Vagina (tissue), 2 donors: ENCODE data around the gene TOR3A. TPM values are rescaled to one million over a fixed set of nuclear protein-coding genes. Genes with fewer than 3 reads are reported as not detected.

Experiments used
- DNase-seq, 2 donors: peaks; one replicate each; pipeline ENCODE4 v3.0.0-alpha.2; 2017; ENCODE audit errors: extremely low spot score in 2 of 2
- H3K27ac ChIP-seq: fragments of 200-600 bp; sonication (generic); one replicate; pipeline ENCODE4 v1.5.1; 2019
- H3K27me3 ChIP-seq: fragments of 200-600 bp; sonication (generic); one replicate; pipeline ENCODE4 v1.5.1; 2019
- H3K36me3 ChIP-seq, 2 donors: fragments of 200-600 bp; sonication (generic); one replicate each; pipeline ENCODE4 v1.5.1; 2017 to 2019
- H3K4me1 ChIP-seq: fragments of 200-600 bp; sonication (generic); one replicate; pipeline ENCODE4 v1.5.1; 2019
- H3K4me3 ChIP-seq, 2 donors: fragments of 200-600 bp; sonication (generic); 1 replicate in 1 of 2; 2 replicates in 1 of 2; pipeline ENCODE4 v1.5.1; 2016 to 2019
- H3K9me3 ChIP-seq: fragments of 200-600 bp; sonication (generic); one replicate; pipeline ENCODE4 v1.5.1; 2019
- POLR2A ChIP-seq, 2 donors: fragments of 450-650 bp; IDR thresholded peaks; one replicate each; pipeline ENCODE4 v1.6.1; 2017; ENCODE audit warnings: antibody characterized with exemption in 2 of 2, mild to moderate bottlenecking in 2 of 2, moderate library complexity in 2 of 2
- POLR2AphosphoS5 ChIP-seq, 2 donors: sonication (generic); formaldehyde crosslinking; IDR thresholded peaks; one replicate each; pipeline ENCODE4 v1.9.0; 2017; ENCODE audit warnings: antibody characterized with exemption in 2 of 2, mild to moderate bottlenecking in 2 of 2, low read depth in 1 of 2; ENCODE audit not compliant: insufficient read depth in 1 of 2
- intact Hi-C: fragments of 100-400 bp; cut with DNase I; formaldehyde crosslinking; loops from one replicate; pipeline ENCODE4 v1.15.1; 2023
- total RNA-seq: library from RNA; depleted of rRNA; stranded (reverse); fragments of >200 nt; gene quantifications from one replicate; pipeline ENCODE4 v1.2.3, GENCODE V29; 2016
- TF ChIP-seq, protein P1 (sequence below), 3 experiments: fragments of 450-650 bp in 2 of 3; fragments of 200-600 bp in 1 of 3; sonication (generic) in 1 of 3; IDR thresholded peaks; one replicate each; pipeline ENCODE4 v1.5.1; 2017 to 2019; ENCODE audit warnings: antibody characterized with exemption in 3 of 3, mild to moderate bottlenecking in 2 of 3, moderate library complexity in 2 of 3

TOR3A gene
- total RNA-seq, 1 donor from 2014 or later: 20.4 TPM

DNA sequence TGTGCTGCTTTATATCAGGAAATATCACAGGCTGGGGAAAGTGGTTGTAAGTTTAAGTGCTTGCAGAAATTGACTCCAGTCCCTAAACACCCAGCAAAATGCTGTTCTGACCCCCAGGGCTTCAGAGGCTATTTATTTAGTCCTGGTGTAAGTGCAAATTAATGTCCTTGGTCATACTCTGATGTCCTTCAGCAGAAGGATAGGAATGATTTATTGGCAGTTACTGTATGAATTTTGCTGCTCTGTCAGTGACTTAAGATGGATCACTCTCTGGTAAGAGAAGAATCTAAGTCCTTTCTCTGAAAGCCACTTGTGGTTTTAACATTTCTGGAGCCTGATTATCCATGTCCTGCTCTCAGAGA is 34.3 kb upstream of the TOR3A start:
- intact Hi-C loops: no loop called here

GRCh38 chr1:179048339-179049124 is 33.3 kb upstream of the TOR3A start:
- Histone ChIP-seq H3K27me3 (no peaks in the 10 kb centered on the region), H3K4me3 (no peak overlapping the region), H3K36me3 (peaks cover 0 to 7% of the 10 kb centered on the region in 2 donors), H3K4me1 (no peaks in the 10 kb centered on the region), H3K9me3 (no peaks in the 10 kb centered on the region), H3K27ac (no peak overlapping the region)
- TF ChIP-seq POLR2AphosphoS5 (IDR thresholded peaks at IDR 0.05; ENCODE audit: insufficient read depth in 1 of 2, low read depth in 1 of 2): no peak
- TF ChIP-seq, protein P1, sequence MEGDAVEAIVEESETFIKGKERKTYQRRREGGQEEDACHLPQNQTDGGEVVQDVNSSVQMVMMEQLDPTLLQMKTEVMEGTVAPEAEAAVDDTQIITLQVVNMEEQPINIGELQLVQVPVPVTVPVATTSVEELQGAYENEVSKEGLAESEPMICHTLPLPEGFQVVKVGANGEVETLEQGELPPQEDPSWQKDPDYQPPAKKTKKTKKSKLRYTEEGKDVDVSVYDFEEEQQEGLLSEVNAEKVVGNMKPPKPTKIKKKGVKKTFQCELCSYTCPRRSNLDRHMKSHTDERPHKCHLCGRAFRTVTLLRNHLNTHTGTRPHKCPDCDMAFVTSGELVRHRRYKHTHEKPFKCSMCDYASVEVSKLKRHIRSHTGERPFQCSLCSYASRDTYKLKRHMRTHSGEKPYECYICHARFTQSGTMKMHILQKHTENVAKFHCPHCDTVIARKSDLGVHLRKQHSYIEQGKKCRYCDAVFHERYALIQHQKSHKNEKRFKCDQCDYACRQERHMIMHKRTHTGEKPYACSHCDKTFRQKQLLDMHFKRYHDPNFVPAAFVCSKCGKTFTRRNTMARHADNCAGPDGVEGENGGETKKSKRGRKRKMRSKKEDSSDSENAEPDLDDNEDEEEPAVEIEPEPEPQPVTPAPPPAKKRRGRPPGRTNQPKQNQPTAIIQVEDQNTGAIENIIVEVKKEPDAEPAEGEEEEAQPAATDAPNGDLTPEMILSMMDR (IDR thresholded peaks at IDR 0.05): no peak
- no peak for TF ChIP-seq POLR2A (IDR thresholded peaks at IDR 0.05)
- intact Hi-C loops: no loop called here
- DNase-seq: no peak

More for the DNA sequence above, 34.3 kb upstream of the TOR3A start:
- Histone ChIP-seq H3K36me3 (peaks cover 0 to 7% of the 10 kb centered on the region in 2 donors), H3K27me3 (no peaks in the 10 kb centered on the region), H3K4me3 (no peak overlapping the region), H3K9me3 (no peaks in the 10 kb centered on the region), H3K4me1 (no peaks in the 10 kb centered on the region), H3K27ac (no peak overlapping the region)
- no peak for DNase-seq
- no peak for TF ChIP-seq POLR2AphosphoS5 (IDR thresholded peaks at IDR 0.05; ENCODE audit: insufficient read depth in 1 of 2, low read depth in 1 of 2)
- TF ChIP-seq, protein P1 (IDR thresholded peaks at IDR 0.05): no peak
- no peak for TF ChIP-seq POLR2A (IDR thresholded peaks at IDR 0.05)

GRCh38 chr1:179052776-179053175 is 29.1 kb upstream of the TOR3A start:
- no peaks in the 10 kb centered on the region for H3K4me1 ChIP-seq

GRCh38 chr1:179053486-179053885 is 28.4 kb upstream of the TOR3A start:
- intact Hi-C loops: no loop called here
- TF ChIP-seq POLR2AphosphoS5 (IDR thresholded peaks at IDR 0.05; ENCODE audit: insufficient read depth in 1 of 2, low read depth in 1 of 2): no peak
- TF ChIP-seq, protein P1 (IDR thresholded peaks at IDR 0.05): no peak
- TF ChIP-seq POLR2A (IDR thresholded peaks at IDR 0.05): no peak
- Histone ChIP-seq H3K27ac (no peak overlapping the region), H3K27me3 (no peaks in the 10 kb centered on the region), H3K36me3 (peaks cover 0 to 10% of the 10 kb centered on the region in 2 donors), H3K4me1 (no peaks in the 10 kb centered on the region), H3K9me3 (no peaks in the 10 kb centered on the region), H3K4me3 (no peak overlapping the region)
- DNase-seq: no peak

More at GRCh38 chr1:179052776-179053175, 29.1 kb upstream of the TOR3A start:
- intact Hi-C loops: no loop called here
- no peaks in the 10 kb centered on the region for H3K9me3 ChIP-seq
- H3K4me3 ChIP-seq: no peak overlapping the region
- peaks cover 0 to 10% of the 10 kb centered on the region in 2 donors for H3K36me3 ChIP-seq
- no peak for DNase-seq
- TF ChIP-seq, protein P1 (IDR thresholded peaks at IDR 0.05): no peak
- TF ChIP-seq POLR2A (IDR thresholded peaks at IDR 0.05) (no peak), POLR2AphosphoS5 (IDR thresholded peaks at IDR 0.05; ENCODE audit: insufficient read depth in 1 of 2, low read depth in 1 of 2) (no peak)
- no peak overlapping the region for H3K27ac ChIP-seq
- H3K27me3 ChIP-seq: no peaks in the 10 kb centered on the region

GRCh38 chr1:179055937-179056336 is 25.9 kb upstream of the TOR3A start:
- no peak for DNase-seq
- TF ChIP-seq POLR2AphosphoS5 (IDR thresholded peaks at IDR 0.05; ENCODE audit: insufficient read depth in 1 of 2, low read depth in 1 of 2) (no peak), POLR2A (IDR thresholded peaks at IDR 0.05) (no peak)
- TF ChIP-seq, protein P1 (IDR thresholded peaks at IDR 0.05): no peak
- Histone ChIP-seq H3K27me3 (no peaks in the 10 kb centered on the region), H3K4me1 (no peaks in the 10 kb centered on the region), H3K27ac (no peak overlapping the region), H3K9me3 (no peaks in the 10 kb centered on the region), H3K36me3 (peaks cover 0 to 10% of the 10 kb centered on the region in 2 donors), H3K4me3 (no peak overlapping the region)
- intact Hi-C loops: no loop called here
